Activated naive CD4-positive, alpha-beta T cell treated with anti-CD3 and anti-CD28 coated beads, Interleukin-2, amount 10 ng/mL, durations not matched to agents 7 days and 5 days (primary cell): Measurements from ENCODE around the gene GINM1.

ENCODE experiments used
- CTCF ChIA-PET: fragments of 350-600 bp; sonication (Branson Sonifier 250); formaldehyde crosslinking; loops from one replicate; lab custom pipeline; 2021; ENCODE audit warnings: antibody characterized with exemption; lab: Charles Lee
- DNase-seq: peaks from one replicate; pipeline ENCODE4 v3.0.0-alpha.2; 2020
- H3K27ac Mint-ChIP-seq: one replicate; pipeline ENCODE4 v1.8.0; 2021; ENCODE audit warnings: mild to moderate bottlenecking, moderate library complexity, mixed read lengths
- H3K27me3 Mint-ChIP-seq: one replicate; pipeline ENCODE4 v1.8.0; 2021; ENCODE audit warnings: mild to moderate bottlenecking, mixed read lengths
- H3K36me3 Mint-ChIP-seq: one replicate; pipeline ENCODE4 v1.8.0; 2021; ENCODE audit warnings: mixed read lengths
- H3K4me1 Mint-ChIP-seq: one replicate; pipeline ENCODE4 v1.8.0; 2021; ENCODE audit warnings: mixed read lengths
- H3K4me3 Mint-ChIP-seq: one replicate; pipeline ENCODE4 v1.8.0; 2021; ENCODE audit warnings: mild to moderate bottlenecking, moderate library complexity, mixed read lengths
- H3K9me3 Mint-ChIP-seq: one replicate; pipeline ENCODE4 v1.8.0; 2021; ENCODE audit warnings: mixed read lengths

Gene GINM1

GRCh38 chr6:149628875-149629510 lies 62.8 kb downstream of the GINM1 start:
- H3K4me3 Mint-ChIP-seq: no peak overlapping the region

DNA sequence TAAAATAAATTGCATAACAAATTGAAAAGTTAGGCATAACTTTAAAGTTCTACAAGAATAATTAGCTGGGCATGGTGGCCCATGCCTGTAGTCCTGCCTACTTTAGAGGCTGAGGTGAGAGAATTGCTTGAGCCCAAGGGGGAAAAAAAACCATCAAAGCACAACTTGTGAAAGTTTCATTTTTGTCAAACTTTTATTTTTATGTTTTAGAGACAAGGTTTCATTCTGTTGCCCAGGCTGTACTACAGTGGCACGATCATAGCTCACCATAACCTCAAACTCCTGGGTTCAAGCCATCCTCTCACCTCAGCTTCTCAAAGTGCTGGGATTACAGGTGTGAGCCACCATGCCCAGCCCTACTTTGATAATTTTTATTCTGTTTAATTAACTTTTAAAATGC lies 68.1 kb downstream of the GINM1 start:
- Mint-ChIP-seq H3K9me3 (no peaks in the 10 kb centered on the region), H3K27me3 (no peaks in the 10 kb centered on the region), H3K4me1 (peaks cover 1% of the 10 kb centered on the region), H3K27ac (no peak overlapping the region), H3K4me3 (no peak overlapping the region), H3K36me3 (peaks cover 27% of the 10 kb centered on the region)
- no peak for DNase-seq
- CTCF ChIA-PET: no interaction called here

More at GRCh38 chr6:149628875-149629510, 62.8 kb downstream of the GINM1 start:
- CTCF ChIA-PET: no interaction called here
- Mint-ChIP-seq H3K27me3 (no peaks in the 10 kb centered on the region), H3K4me1 (peaks cover 10% of the 10 kb centered on the region), H3K27ac (peak overlapping the region; percentile 61), H3K36me3 (peaks cover 30% of the 10 kb centered on the region), H3K9me3 (no peaks in the 10 kb centered on the region)
- DNase-seq: no peak

DNA sequence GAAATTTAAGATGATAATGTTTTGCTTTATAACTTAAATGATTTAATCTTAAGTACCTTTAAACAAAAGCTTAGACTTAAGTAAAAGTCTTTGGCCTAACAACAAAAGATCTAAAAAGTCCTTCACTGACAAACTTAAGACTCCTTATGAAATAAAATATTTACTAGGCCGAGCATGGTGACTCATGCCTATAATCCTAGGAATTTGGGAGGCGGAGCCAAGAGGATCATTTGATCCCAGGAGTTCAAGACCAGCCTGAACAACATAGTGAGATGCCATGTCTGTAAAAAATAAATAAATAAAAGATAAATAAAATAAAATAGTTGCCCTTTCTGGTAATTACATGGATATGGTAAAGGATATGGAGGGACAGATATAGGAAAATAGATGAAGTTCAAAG lies 69.9 kb downstream of the GINM1 start:
- peaks cover 24% of the 10 kb centered on the region for H3K36me3 Mint-ChIP-seq
- H3K4me3 Mint-ChIP-seq: no peak overlapping the region
- H3K27ac Mint-ChIP-seq: no peak overlapping the region
- H3K4me1 Mint-ChIP-seq: peaks cover 2% of the 10 kb centered on the region
- no peak for DNase-seq
- no peaks in the 10 kb centered on the region for H3K27me3 Mint-ChIP-seq
- CTCF ChIA-PET: no interaction called here
- no peaks in the 10 kb centered on the region for H3K9me3 Mint-ChIP-seq
